GM23338 (cell line): ENCODE results near the gene CFAP58.

Experiments
- CREB1 ChIP-seq: fragments of 250-450 bp; sonication (Bioruptor Pico); IDR thresholded peaks from 2 replicates; pipeline ENCODE4 v1.5.0; 2020; ENCODE audit warnings: low read depth, mild to moderate bottlenecking, moderate library complexity
- CTCF ChIP-seq, 2 experiments: fragments of 200-600 bp in 1 of 2; sonication (generic) in 1 of 2; conservative IDR thresholded peaks; 2 replicates each; pipeline versions ENCODE4 v1.5.1 to v1.6.1; 2016 to 2017; ENCODE audit warnings: antibody characterized with exemption in 2 of 2, low read depth in 2 of 2, mild to moderate bottlenecking in 2 of 2, moderate library complexity in 1 of 2
- ETS1 ChIP-seq: IDR thresholded peaks from 2 replicates; pipeline ENCODE4 v1.6.1; 2016; ENCODE audit warnings: antibody characterized with exemption
- EZH2 ChIP-seq: fragments of 200-600 bp; sonication (generic); IDR thresholded peaks from one replicate; pipeline ENCODE4 v1.8.0; 2017; ENCODE audit warnings: antibody characterized with exemption, mild to moderate bottlenecking, low read depth; ENCODE audit not compliant: unreplicated experiment
- EZH2phosphoT487 ChIP-seq: fragments of 200-600 bp; sonication (generic); IDR thresholded peaks from one replicate; pipeline ENCODE4 v1.8.1; 2018; ENCODE audit warnings: antibody characterized with exemption; ENCODE audit not compliant: unreplicated experiment
- JUNB ChIP-seq: IDR thresholded peaks from one replicate; pipeline ENCODE4 v1.6.1; 2016; ENCODE audit warnings: antibody characterized with exemption; ENCODE audit not compliant: unreplicated experiment
- NANOG ChIP-seq: IDR thresholded peaks from 2 replicates; pipeline ENCODE4 v1.6.1; 2016; ENCODE audit warnings: antibody characterized with exemption, borderline replicate concordance
- POLR2AphosphoS5 ChIP-seq: IDR thresholded peaks from 2 replicates; pipeline ENCODE4 v1.6.1; 2016; ENCODE audit warnings: antibody characterized with exemption, low read depth
- REST ChIP-seq: IDR thresholded peaks from one replicate; pipeline ENCODE4 v1.6.1; 2018; ENCODE audit warnings: antibody characterized with exemption; ENCODE audit not compliant: unreplicated experiment
- STAT1 ChIP-seq: IDR thresholded peaks from one replicate; pipeline ENCODE4 v1.6.1; 2016; ENCODE audit warnings: antibody characterized with exemption; ENCODE audit not compliant: unreplicated experiment
- ZNF114 ChIP-seq: fragments of 250-450 bp; sonication (Bioruptor Pico); IDR thresholded peaks from 2 replicates; pipeline ENCODE4 v1.5.0; 2020; ENCODE audit warnings: mild to moderate bottlenecking, moderate library complexity
- ZNF331 ChIP-seq: fragments of 250-450 bp; sonication (Bioruptor Pico); IDR thresholded peaks from 2 replicates; pipeline ENCODE4 v1.5.0; 2020; ENCODE audit warnings: low read depth, mild to moderate bottlenecking, moderate library complexity
- ZNF462 ChIP-seq: fragments of 250-450 bp; sonication (Bioruptor Pico); IDR thresholded peaks from 2 replicates; pipeline ENCODE4 v1.5.0; 2020; ENCODE audit warnings: mild to moderate bottlenecking, moderate library complexity

GRCh38 chr10:104449391-104449790 is 95.8 kb downstream of the CFAP58 start:
- TF ChIP-seq CTCF (conservative IDR thresholded peaks at IDR 0.05; ENCODE audit: low read depth in 2 of 2) (no peak), ETS1 (no peak), POLR2AphosphoS5 (no peak), REST (no peak), EZH2phosphoT487 (no peak), CREB1 (CRISPR knock-in tag) (no peak), EZH2 (no peak), JUNB (no peak), ZNF331 (CRISPR knock-in tag) (no peak), STAT1 (no peak), ZNF114 (CRISPR knock-in tag) (no peak), NANOG (no peak), ZNF462 (CRISPR knock-in tag) (no peak)
